Gastroesophageal sphincter (tissue), 4 donors: ENCODE results near the gene MMP7. TPM values are rescaled to one million over a fixed set of nuclear protein-coding genes. Genes with fewer than 3 reads are reported as not detected.

ENCODE experiments used
- ATAC-seq: fragments of 150-250 bp; one replicate; pipeline ENCODE4 v1.9.1; 2016; ENCODE audit warnings: mild to moderate bottlenecking, moderate library complexity
- H3K27ac ChIP-seq, 4 donors: fragments of 200-600 bp; sonication (generic) in 3 of 4; 1 replicate in 3 of 4; 2 replicates in 1 of 4; pipeline ENCODE4 v1.5.1; 2016 to 2019
- H3K27me3 ChIP-seq: fragments of 200-600 bp; sonication (generic); one replicate; pipeline ENCODE4 v1.5.1; 2019
- H3K36me3 ChIP-seq, 2 donors: fragments of 200-600 bp; sonication (generic); one replicate each; pipeline ENCODE4 v1.5.1; 2019; ENCODE audit warnings: control low read depth in 1 of 2
- H3K4me1 ChIP-seq, 3 donors: fragments of 200-600 bp; sonication (generic); 1 replicate in 2 of 3; 2 replicates in 1 of 3; pipeline ENCODE4 v1.5.1; 2016 to 2019; ENCODE audit warnings: control low read depth in 2 of 3
- H3K4me3 ChIP-seq, 2 donors: fragments of 200-600 bp; sonication (generic); one replicate each; pipeline ENCODE4 v1.5.1; 2019; ENCODE audit warnings: mild to moderate bottlenecking in 1 of 2, moderate library complexity in 1 of 2
- H3K9me3 ChIP-seq, 3 donors: fragments of 200-600 bp; sonication (generic); one replicate each; pipeline ENCODE4 v1.5.1; 2017 to 2019; ENCODE audit warnings: control low read depth in 2 of 3
- EP300 ChIP-seq: sonication (generic); formaldehyde crosslinking; IDR thresholded peaks from one replicate; pipeline ENCODE4 v1.6.1; 2017; ENCODE audit warnings: antibody characterized with exemption, mild to moderate bottlenecking
- POLR2A ChIP-seq, 2 donors: fragments of 450-650 bp; IDR thresholded peaks; one replicate each; pipeline ENCODE4 v1.6.1; 2017; ENCODE audit warnings: antibody characterized with exemption in 2 of 2, mild to moderate bottlenecking in 2 of 2, moderate library complexity in 1 of 2
- POLR2AphosphoS5 ChIP-seq: sonication (generic); formaldehyde crosslinking; IDR thresholded peaks from one replicate; pipeline ENCODE4 v1.6.1; 2017; ENCODE audit warnings: antibody characterized with exemption
- WGBS, 2 donors: methylation state at CpG; one replicate each; pipeline ENCODE4 v1.1.5; 2018; ENCODE audit warnings: low coverage in 1 of 2; 5-methylcytosine and 5-hydroxymethylcytosine counted together
- total RNA-seq, 4 donors: library from RNA; depleted of rRNA; stranded (reverse); fragments of >200 nt; gene quantifications; one replicate each; pipeline ENCODE4 v1.1.0, GENCODE V29; 2016
- TF ChIP-seq, protein P1 (sequence below), 4 experiments: fragments of 200-600 bp in 2 of 4; fragments of 450-650 bp in 2 of 4; sonication (generic) in 1 of 4; IDR thresholded peaks; one replicate each; pipeline ENCODE4 v1.5.1; 2017 to 2019; ENCODE audit warnings: antibody characterized with exemption in 4 of 4, mild to moderate bottlenecking in 2 of 4, moderate library complexity in 2 of 4

The MMP7 gene
- total RNA-seq, 4 donors from 2014 or later = 36.7 TPM; not detected in 3

DNA sequence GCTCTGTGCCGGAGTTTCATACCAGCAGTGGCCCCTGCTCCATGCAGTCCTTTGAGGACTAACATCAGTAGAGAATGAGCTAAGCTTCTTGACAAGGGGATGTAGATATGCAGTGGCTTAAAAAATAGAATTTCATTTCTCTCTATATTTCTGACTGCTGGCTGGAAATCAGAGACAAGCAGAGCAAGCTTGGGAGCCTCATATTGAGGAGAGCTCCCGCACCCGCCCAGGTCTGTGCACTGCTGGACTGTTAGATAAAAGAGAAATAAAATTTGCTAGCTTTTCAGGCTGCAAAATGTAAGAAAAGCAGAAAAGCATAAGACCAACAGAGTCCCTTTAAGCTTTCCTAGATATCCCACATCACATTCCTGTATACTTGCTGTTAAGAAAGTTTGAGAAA, 31.4 kb downstream of the MMP7 start:
- no peaks in the 10 kb centered on the region for H3K27me3 ChIP-seq
- no peak overlapping the region for H3K4me3 ChIP-seq
- H3K9me3 ChIP-seq = no peaks in the 10 kb centered on the region
- peaks cover 0 to 20% (median 0%) of the 10 kb centered on the region in 3 donors for H3K4me1 ChIP-seq
- ATAC-seq = no peak
- no peak overlapping the region for H3K27ac ChIP-seq
- TF ChIP-seq POLR2A (IDR thresholded peaks at IDR 0.05) (no peak), POLR2AphosphoS5 (no peak), EP300 (no peak)
- TF ChIP-seq, protein P1, sequence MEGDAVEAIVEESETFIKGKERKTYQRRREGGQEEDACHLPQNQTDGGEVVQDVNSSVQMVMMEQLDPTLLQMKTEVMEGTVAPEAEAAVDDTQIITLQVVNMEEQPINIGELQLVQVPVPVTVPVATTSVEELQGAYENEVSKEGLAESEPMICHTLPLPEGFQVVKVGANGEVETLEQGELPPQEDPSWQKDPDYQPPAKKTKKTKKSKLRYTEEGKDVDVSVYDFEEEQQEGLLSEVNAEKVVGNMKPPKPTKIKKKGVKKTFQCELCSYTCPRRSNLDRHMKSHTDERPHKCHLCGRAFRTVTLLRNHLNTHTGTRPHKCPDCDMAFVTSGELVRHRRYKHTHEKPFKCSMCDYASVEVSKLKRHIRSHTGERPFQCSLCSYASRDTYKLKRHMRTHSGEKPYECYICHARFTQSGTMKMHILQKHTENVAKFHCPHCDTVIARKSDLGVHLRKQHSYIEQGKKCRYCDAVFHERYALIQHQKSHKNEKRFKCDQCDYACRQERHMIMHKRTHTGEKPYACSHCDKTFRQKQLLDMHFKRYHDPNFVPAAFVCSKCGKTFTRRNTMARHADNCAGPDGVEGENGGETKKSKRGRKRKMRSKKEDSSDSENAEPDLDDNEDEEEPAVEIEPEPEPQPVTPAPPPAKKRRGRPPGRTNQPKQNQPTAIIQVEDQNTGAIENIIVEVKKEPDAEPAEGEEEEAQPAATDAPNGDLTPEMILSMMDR (IDR thresholded peaks at IDR 0.05) = no peak
- H3K36me3 ChIP-seq = no peaks in the 10 kb centered on the region
- 86 to 90% methylated on average over 1 to 2 of the region's 3 CpGs for WGBS, 2 donors

DNA sequence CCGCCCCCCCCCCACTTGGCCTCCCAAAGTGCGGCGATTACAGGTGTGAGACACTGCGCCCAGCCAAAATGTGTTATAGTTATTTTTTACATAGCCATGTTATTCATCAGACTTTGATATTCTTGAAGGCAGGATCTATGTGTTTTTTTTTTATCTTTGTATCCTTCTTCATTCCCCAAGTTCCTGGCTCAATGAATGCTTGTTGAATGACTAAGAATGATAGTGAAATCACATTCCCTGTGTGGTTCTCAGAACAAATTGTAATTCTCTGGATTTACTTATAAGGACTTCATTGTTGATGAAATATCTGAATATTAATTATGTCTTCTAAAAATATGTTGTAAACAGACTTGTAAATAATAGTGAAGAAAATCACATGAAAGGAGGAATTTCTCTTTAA, 33.5 kb downstream of the MMP7 start:
- 90 to 100% methylated on average over 2 to 3 of the region's 4 CpGs for WGBS, 2 donors
- Histone ChIP-seq H3K36me3 (no peaks in the 10 kb centered on the region), H3K4me3 (no peak overlapping the region), H3K27ac (no peak overlapping the region), H3K9me3 (no peaks in the 10 kb centered on the region), H3K4me1 (peaks cover 0 to 20% (median 0%) of the 10 kb centered on the region in 3 donors), H3K27me3 (peaks cover 3% of the 10 kb centered on the region)
- TF ChIP-seq, protein P1 (IDR thresholded peaks at IDR 0.05) = no peak
- no peak for TF ChIP-seq EP300
- no peak for ATAC-seq

DNA sequence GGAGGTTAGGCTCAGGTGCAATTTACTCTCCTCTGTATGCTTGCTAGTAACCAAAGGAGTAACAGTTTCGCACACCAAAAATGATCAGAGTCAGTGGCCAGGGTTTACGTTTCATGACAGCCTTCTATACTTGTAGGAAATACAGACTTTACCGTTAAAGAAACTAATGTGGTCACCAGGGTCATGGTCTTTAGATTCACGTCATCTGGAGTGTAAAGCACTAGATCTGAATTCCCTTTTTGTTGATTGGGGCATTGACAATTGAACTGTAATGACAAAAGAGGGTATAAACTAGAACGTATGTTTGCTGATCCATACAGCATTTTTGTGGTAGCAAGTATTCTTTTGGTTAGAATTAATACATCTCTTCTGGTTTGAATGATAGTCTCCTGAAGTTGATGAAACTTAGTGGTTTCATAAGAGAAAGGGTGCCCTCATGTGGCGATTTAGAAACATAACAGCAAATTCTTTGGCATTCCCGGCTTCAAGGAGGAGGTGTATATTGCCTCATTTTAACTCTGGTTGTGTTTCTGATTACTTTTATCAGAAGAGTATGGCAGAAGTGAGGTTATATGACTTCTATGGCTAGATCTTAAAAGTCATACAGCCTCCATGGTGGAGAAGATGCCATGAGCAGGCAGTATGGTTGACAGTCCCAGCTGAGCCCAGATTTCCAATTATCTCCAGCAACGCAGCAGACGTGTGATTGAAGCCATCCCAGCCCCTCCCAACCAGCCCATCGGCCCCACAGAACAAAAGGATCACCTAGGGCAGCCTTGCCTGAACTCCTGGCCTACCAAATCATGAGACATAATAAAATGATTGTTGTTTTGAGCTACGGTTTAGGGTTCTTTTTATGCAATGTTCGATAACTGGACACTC, 35.1 kb downstream of the MMP7 start:
- H3K9me3 ChIP-seq = no peaks in the 10 kb centered on the region
- peak; percentile 79 for ATAC-seq
- no peak overlapping the region for H3K27ac ChIP-seq

DNA sequence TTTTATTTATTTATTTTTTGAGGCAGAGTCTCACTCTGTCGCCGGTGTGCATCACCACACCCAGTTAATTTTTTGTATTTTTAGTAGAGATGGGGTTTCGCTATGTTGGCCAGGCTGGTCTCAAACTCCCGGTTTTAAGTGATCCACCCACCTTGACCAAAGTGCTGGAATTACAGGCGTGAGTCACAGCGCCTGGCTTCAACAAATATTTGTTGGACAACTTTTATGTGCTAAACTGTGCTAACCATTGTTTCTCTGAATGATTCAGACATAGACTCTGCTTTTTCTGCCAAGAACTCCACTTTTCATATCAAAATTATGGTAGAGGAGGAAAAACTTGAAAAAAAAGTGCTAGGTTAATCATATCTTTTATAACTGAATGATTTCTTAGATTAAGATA, 36.3 kb downstream of the MMP7 start:
- no peak overlapping the region for H3K27ac ChIP-seq
- no peak for ATAC-seq
- no peak overlapping the region for H3K4me3 ChIP-seq
- peaks cover 3% of the 10 kb centered on the region for H3K27me3 ChIP-seq
- TF ChIP-seq POLR2A (IDR thresholded peaks at IDR 0.05) (no peak), POLR2AphosphoS5 (no peak), EP300 (no peak)
- TF ChIP-seq, protein P1 (IDR thresholded peaks at IDR 0.05) = no peak
- H3K9me3 ChIP-seq = no peaks in the 10 kb centered on the region
- no peaks in the 10 kb centered on the region for H3K36me3 ChIP-seq
- H3K4me1 ChIP-seq = peaks cover 0 to 7% (median 0%) of the 10 kb centered on the region in 3 donors
- 53 to 78% methylated on average over 2 to 6 of the region's 6 CpGs for WGBS, 2 donors

More for the DNA sequence above, 35.1 kb downstream of the MMP7 start:
- Histone ChIP-seq H3K36me3 (no peaks in the 10 kb centered on the region), H3K4me1 (peaks cover 0 to 12% (median 0%) of the 10 kb centered on the region in 3 donors), H3K4me3 (no peak overlapping the region), H3K27me3 (peaks cover 3% of the 10 kb centered on the region)
- TF ChIP-seq, protein P1 (IDR thresholded peaks at IDR 0.05) = peak; percentile 60 to 82 (median 72)
- no peak for TF ChIP-seq EP300
- no peak for TF ChIP-seq POLR2A (IDR thresholded peaks at IDR 0.05)
- no peak for TF ChIP-seq POLR2AphosphoS5
- 25 to 28% methylated on average over 9 to 10 of the region's 12 CpGs for WGBS, 2 donors

DNA sequence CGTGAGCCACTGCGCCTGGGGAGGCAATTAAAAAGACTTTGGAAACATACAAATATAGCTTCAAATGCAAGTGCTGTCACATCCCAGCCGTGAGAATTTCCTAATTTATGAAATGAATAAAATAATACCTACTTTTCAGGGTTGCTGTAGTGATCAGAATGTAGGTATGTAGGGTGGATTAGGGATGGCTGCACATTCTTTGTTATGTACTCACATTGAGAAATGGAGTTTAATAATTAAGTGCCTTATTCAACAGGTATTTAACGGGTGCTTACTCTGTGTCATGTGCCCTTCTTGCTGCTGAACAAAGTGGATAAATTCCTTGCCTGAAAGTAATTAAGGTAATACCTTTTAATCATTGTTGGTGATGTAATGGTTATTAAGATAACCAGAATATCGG, 37.0 kb downstream of the MMP7 start:
- H3K27ac ChIP-seq = no peak overlapping the region
- H3K36me3 ChIP-seq = no peaks in the 10 kb centered on the region
- no peak overlapping the region for H3K4me3 ChIP-seq
- H3K27me3 ChIP-seq = peaks cover 3% of the 10 kb centered on the region
- WGBS, 2 donors = 66 to 74% methylated on average over 5 of the region's 5 CpGs
- ATAC-seq = no peak
- H3K4me1 ChIP-seq = peaks cover 0 to 7% (median 0%) of the 10 kb centered on the region in 3 donors
- TF ChIP-seq POLR2AphosphoS5 = no peak
- TF ChIP-seq EP300 = no peak
- TF ChIP-seq POLR2A (IDR thresholded peaks at IDR 0.05) = no peak
- TF ChIP-seq, protein P1 (IDR thresholded peaks at IDR 0.05) = no peak
- no peaks in the 10 kb centered on the region for H3K9me3 ChIP-seq
